NCI-H2107 treated with DMSO at 0.1 percent for 48 hours (cell line): ENCODE measurements around the gene KCNQ2.

ENCODE experiments used
- DNase-seq: peaks from one replicate; lab custom pipeline; 2025; ENCODE audit not compliant: unreplicated experiment; lab: John Stamatoyannopoulos, UW

Gene KCNQ2

DNA sequence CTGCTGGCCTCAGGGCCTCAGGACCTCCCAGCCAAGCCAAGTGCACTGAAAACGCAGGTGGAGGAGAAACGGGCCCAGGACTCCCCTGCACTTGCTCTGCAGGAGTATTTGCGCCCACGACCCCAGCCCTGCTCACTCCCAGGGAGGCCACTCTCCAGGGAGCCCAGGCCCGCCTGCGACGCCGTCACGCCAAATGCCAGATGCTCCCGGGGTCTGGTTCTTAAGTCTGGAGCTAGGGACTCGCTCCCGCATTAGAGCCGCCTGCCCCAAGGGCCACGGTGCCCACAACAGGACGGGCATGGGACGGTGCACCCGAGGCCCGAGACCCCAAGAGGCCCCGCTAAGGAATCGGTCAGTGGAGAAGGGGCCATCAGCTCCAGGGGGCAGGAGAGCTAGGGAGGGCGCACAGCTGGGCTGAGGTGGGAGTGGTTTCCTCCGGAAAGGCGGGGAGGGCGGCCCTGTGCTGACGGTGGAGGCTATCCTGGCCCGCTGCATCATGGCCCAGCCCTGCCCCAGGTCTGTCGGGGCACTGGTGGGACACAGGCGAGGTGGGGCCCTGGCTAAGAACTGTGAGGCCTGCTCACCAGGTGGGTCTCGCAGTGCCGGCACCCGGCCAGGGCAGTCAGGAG, 67.2 kb downstream of the KCNQ2 start:
- DNase-seq, result no peak

- peak; percentile 53 for DNase-seq
Observed at GRCh38 chr20:63404129-63405085, 68.0 kb downstream of the KCNQ2 start.

- DNase-seq, result no peak
Observed at GRCh38 chr20:63403403-63404105, 68.9 kb downstream of the KCNQ2 start.

- no peak for DNase-seq
Observed at GRCh38 chr20:63402860-63403220, 69.6 kb downstream of the KCNQ2 start.

DNA sequence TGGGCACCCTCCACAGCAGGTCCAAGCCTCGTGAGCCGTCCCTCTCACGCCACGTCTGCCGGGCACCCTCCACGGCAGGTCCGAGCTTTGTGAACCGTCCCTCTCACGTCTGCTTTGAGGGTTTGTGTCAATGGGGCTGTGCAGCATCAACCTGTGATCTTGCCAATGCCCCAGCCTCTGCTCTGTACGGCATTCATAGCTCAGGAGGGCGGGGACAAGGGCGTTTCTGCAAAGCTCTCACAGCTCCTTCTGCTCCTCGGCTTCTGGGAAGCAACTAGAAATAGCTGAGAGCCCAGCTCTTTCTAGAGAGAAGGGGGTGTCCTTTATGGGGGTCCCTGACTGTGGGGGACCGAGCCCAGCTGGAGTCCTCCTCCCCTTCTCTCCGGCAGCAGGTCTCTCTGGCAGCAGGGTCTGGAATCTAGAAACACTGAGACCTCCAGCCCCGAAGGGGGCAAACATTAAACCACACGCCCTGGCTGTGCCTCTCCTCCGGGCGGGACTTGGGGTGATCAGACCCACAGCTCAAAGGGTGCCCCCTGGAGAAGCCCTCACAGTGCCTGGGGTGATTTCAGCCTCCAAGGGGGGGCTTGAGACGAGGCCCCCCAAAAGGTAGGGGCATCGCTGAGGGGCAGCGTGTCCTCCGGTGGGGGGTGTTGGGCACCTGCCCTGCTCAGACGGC, 70.1 kb downstream of the KCNQ2 start:
- DNase-seq, result no peak

DNA sequence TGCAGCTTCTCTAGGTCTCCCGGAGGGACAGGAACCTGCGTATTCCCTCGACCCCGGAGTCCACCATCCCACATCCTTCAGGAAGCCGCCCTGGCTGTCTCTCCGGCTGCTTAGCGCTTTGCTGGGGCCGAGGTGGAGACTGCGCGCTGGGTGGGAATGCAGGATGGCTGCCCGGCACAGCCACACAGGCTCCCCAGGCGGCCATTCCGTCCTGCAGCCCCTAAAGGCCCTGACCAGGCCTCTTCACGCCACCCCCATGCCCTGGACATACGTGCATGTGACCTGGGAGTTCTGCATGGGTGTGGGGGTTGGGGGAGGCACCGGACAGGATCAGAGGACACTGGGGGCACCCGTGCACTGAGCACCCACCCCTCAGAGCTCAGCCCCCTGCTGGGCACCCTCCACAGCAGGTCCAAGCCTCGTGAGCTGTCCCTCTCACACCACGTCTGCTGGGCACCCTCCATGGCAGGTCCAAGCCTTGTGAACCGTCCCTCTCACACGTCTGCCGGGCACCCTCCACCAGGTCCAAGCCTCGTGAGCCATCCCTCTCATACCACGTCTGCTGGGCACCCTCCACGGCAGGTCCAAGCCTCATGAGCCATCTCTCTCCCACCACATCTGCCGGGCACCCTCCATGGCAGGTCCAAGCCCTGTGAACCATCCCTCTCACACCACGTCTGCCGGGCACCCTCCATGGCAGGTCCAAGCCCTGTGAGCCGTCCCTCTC, 70.9 kb downstream of the KCNQ2 start:
- DNase-seq, result no peak

- DNase-seq, result no peak
Observed at GRCh38 chr20:63400486-63401210, 71.8 kb downstream of the KCNQ2 start.

DNA sequence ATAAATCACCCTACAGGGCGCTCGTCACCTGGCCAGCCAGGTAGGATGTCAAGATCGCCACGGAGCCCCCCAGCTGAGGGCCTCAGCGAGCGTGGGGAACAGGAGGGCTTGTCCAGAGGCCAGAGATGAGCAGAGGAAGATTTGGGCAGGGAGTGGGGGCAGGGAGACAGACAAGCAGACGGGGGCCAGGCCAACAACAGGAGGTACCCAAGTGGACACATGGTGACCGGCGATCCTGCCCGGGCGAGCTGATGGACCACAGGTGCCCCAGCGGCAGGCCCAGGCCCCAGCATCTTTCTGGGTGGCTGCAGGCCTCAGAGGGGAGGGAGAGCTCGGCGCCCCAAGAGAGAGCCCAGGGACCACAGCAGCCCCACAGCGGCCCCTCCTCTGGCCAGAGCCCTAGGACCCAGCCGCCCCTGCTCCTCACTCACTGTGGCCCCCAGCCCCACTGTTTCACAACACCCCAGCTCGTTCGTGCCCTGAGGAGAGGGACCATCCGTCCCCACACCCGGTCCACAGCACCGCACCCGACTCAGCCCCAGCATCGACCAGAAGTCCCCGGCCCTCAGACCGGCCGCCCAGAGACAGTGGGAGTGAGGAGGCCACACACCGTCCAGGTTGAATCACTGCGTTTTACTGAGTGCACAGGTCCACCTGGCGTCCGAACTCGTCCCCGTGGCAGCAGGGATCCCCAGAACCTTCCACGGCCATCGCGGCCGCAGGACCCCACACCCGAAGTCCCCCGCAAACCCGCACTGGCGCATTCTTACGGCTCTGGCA, 72.7 kb downstream of the KCNQ2 start:
- DNase-seq, result no peak

GRCh38 chr20:63398744-63399514, 73.5 kb downstream of the KCNQ2 start:
- no peak for DNase-seq

DNA sequence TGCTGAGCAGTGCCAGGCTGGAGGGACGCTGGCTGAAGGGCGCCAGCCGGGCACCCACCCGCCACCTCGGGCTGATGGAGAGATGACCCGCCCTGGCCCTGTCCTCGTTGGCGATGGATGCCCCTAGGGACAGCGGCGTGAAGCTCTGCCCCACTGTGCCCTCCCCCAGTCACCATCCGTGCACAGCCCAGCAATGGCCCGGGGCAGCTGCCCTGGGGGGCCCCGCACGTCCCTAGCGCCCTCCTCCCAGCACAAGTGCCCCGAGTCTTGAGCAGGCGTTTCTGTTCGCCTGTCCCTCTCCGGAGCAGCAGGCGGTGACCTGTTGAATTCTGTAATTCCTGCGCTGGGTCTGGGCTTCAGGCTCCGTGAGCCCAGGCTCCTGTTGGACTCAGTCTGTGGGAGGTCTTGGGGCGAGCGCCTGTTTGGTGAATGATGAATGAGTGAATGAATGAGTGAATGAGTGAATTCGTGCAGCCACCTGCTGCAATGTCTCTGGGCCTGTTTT, 74.5 kb downstream of the KCNQ2 start:
- DNase-seq, result no peak

DNA sequence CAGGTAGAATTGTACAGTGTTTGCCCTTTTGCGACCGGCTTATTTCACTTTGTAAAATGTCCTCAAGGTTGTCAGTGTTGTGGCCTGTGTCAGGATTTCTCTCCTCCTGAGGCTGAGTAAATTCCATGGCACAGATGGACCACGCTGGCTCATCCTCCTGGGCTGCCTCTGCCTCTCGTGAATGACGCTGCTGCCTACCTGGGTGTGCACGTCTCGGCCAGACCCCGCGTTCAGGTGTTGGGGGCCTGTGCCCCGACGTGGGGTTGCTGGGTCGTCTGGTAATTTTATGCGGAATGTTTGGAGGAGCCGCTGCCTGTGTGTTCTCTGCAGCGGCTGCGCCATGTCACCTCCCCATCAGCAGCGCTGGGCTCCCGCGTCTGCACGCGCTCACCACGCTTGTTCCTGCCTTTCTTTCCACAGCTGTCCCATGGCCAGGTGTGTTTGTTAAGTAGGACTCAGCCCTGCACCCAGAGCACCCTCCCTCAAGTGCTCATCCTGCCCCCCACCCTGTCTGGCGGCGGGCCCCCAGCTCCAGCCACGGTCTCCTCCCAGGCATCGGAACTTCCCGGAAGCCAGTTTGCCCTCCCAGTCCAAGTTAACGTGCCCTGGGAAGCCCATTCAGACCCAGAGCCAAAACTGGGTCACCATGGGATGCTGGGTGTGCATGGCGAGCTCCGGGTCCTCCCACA, 75.2 kb downstream of the KCNQ2 start:
- no peak for DNase-seq

- no peak for DNase-seq
Observed at GRCh38 chr20:63396300-63396699, 76.2 kb downstream of the KCNQ2 start.

GRCh38 chr20:63395723-63396122, 76.7 kb downstream of the KCNQ2 start:
- DNase-seq, result no peak

DNA sequence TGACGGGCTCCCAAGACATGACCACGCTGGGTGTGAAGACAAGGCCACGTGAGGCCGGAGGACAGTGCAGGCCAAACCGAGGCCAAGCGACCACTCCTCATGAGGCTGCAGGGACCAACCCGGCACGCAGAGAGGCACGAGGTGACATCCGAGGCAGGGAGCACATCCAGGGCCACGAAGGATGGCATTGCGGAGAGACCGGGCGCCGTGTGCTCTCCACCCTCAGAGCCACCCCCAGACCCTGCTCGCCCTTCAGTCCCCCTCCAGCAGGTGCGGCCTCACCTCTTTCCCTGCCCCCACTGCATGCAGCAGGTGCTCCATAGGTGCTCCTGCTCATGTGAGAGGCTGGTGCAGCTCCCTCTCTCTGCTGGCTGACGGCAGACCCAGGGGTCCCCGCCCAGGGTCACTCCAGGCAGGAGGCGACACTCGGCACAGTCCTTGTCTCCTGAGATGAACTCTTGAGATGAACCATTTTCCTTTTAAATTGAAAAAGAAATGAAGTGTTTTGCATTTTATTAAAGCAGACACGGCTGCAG, 77.5 kb downstream of the KCNQ2 start:
- DNase-seq, result no peak

DNA sequence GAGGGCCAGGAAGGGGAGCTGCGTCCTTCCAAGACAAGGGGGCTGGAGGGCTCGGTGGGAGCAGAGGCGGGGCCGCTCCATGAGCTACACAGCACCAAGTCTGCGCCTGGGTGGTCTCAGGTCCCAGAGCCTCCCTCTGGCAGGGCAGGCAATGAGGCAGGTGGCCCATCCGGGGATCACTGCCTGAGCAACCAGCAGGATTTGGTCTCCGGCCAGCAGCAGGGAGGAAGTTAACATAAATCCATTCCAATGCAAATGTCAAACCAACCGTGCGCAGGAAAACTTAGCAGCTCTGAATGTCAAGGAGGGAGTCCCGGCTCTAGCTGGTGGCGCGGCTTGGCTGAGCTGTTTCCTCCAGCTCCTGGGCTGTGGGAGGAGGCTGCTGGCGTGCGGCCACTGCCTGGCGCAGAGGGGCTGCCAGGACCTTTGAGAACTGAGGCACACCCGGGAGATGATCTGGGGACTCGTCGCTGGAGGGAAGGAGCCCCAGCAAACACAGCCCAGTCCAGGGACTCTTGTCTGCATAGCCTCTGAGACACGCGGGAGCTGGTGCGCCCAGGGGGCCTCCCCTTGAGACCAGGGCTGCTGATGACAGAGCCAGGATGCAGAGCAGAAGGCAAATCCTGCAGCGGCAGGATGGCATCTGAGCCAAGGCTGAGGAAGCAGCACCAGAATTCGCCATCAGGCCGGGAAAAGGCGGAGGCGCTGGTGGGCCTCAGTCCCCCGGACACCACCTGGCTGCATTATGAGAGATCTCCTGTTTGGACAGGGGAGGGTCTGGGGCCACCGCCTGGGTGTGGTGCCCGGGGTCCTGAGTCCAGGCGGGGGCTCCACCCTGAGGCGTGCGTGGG, 78.2 kb downstream of the KCNQ2 start:
- DNase-seq, result no peak

GRCh38 chr20:63393566-63393965, 78.9 kb downstream of the KCNQ2 start:
- no peak for DNase-seq
